GM13976 (cell line): ENCODE measurements around the gene IGF2BP2.
"Not testable (repeated sequence)": the region's sequence is repeated elsewhere in the genome, so short reads cannot be mapped to it uniquely, and the experiment has no call there.

Source experiments
- DNase-seq: peaks from one replicate; pipeline ENCODE4 v3.0.0; 2012; ENCODE audit warnings: low spot score
- CTCF ChIP-seq: IDR thresholded peaks from 2 replicates; pipeline ENCODE4 v1.5.1; 2012; ENCODE audit warnings: borderline replicate concordance, mild to moderate bottlenecking; ENCODE audit not compliant: insufficient read depth; ENCODE audit errors: extremely low read depth, missing control alignments, control extremely low read depth
- in situ Hi-C: fragments of 300-500 bp; cut with MboI; formaldehyde crosslinking; loops from one replicate; pipeline ENCODE4 v1.12.0; 2022; ENCODE audit warnings: low sequenced_read_pairs, mixed read lengths, inconsistent platforms; ENCODE audit not compliant: unreplicated experiment

IGF2BP2 gene

GRCh38 chr3:185647134-185647879 lies 177.5 kb downstream of the IGF2BP2 start:
- TF ChIP-seq CTCF = no peak
- in situ Hi-C loops = no loop called here
- DNase-seq = no peak

- DNase-seq = peak; percentile 53
- no peak for TF ChIP-seq CTCF
Measured at GRCh38 chr3:185646382-185647133, 178.3 kb downstream of the IGF2BP2 start.

GRCh38 chr3:185645596-185646381 lies 179.1 kb downstream of the IGF2BP2 start:
- TF ChIP-seq CTCF = no peak

More at GRCh38 chr3:185646382-185647133, 178.3 kb downstream of the IGF2BP2 start:
- in situ Hi-C loops = no loop called here

GRCh38 chr3:185645191-185645590 lies 179.7 kb downstream of the IGF2BP2 start:
- in situ Hi-C loops, DNase-seq: not testable (repeated sequence)

More at GRCh38 chr3:185645596-185646381, 179.1 kb downstream of the IGF2BP2 start:
- in situ Hi-C loops = no loop called here
- no peak for DNase-seq

- in situ Hi-C loops = no loop called here
- DNase-seq = no peak
- no peak for TF ChIP-seq CTCF
Measured at GRCh38 chr3:185640308-185640707, 184.5 kb downstream of the IGF2BP2 start.

DNA sequence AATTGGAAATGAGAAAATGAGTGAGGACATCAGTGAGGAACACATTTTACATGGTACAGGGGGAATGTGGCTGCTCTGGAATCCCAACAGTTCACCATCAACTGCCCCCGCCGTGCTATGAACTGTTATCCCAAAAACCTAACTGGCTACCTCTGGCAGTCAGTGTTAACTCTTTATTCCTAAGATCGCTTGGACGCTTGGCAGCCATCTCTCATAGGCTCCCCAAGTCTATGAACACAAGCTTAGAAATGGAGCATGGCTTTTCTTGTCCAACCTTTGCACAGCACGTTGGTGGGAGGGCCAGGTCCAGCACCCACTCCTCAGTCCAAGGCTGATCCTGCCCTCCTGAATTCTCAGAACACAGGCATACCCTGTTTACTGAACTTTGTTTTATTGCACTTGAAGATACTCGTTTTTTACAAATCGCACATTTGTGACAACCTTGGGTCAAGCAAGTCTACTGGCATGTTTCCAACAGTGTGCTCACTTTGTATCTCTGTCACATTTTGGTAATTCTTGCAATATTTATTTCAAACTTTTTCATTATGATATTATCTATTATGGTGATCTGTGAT lies 185.1 kb downstream of the IGF2BP2 start:
- no peak for DNase-seq
- in situ Hi-C loops = no loop called here

DNA sequence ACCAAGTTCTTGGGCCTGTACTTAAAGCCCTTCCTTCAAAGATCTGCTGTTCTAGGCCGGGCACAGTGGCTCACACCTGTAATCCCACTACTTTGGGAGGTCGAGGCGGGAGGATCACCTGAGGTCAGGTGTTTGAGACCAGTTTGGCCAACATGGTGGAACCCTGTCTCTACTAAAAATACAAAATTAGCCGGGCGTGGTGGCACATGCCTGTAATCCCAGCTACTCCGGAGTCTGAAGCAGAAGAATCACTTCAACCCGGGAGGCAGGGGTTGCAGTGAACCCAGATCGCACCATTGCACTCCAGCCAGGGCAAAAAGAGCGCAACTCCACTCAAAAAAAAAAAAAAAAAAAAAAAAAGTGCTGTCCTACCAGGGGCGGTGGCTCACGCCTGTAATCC lies 186.2 kb downstream of the IGF2BP2 start:
- DNase-seq, in situ Hi-C loops: not testable (repeated sequence)

More for the DNA sequence above, 185.1 kb downstream of the IGF2BP2 start:
- TF ChIP-seq CTCF = no peak
